MCF 10A (cell line): ENCODE data around the gene SPINT4. TPM values are rescaled to one million over a fixed set of nuclear protein-coding genes. Genes with fewer than 3 reads are reported as not detected.
A peak's percentile ranks its signal among the peaks of the same experiment; 100 is the strongest.

Source experiments
- BruUV-seq: library from RNA; stranded (reverse); fragments of 400-500 nt; replicated peaks from 2 replicates; lab custom pipeline; 2021; lab: Mats Ljungman, UMichigan
- CTCF ChIA-PET: fragments of 300-600 bp; sonication (Branson Sonifier 250); formaldehyde crosslinking; extraction: SDS; loops from one replicate; lab custom pipeline; 2021; ENCODE audit warnings: antibody characterized with exemption, inconsistent platforms; lab: Yijun Ruan, JAX
- POLR2A ChIA-PET: fragments of 300-600, 350-650 bp; sonication (Branson Sonifier 250); formaldehyde crosslinking; extraction: SDS; loops from one replicate; lab custom pipeline; 2020; ENCODE audit warnings: antibody characterized with exemption, inconsistent platforms; lab: Yijun Ruan, JAX
- DNase-seq: peaks from one replicate; pipeline ENCODE4 v3.0.0-alpha.2; 2018; ENCODE audit not compliant: unreplicated experiment
- H3K27ac Mint-ChIP-seq: one replicate; pipeline ENCODE4 v1.8.0; 2022; ENCODE audit warnings: mild to moderate bottlenecking, low read depth, mixed read lengths; ENCODE audit not compliant: unreplicated experiment
- H3K27me3 Mint-ChIP-seq: one replicate; pipeline ENCODE4 v1.8.0; 2022; ENCODE audit warnings: mixed read lengths; ENCODE audit not compliant: insufficient read depth, unreplicated experiment
- H3K36me3 Mint-ChIP-seq: one replicate; pipeline ENCODE4 v1.8.0; 2022; ENCODE audit warnings: mild to moderate bottlenecking, moderate library complexity, mixed read lengths; ENCODE audit not compliant: insufficient read depth, unreplicated experiment
- H3K4me1 Mint-ChIP-seq: one replicate; pipeline ENCODE4 v1.8.0; 2022; ENCODE audit warnings: mixed read lengths; ENCODE audit not compliant: insufficient read depth, unreplicated experiment
- H3K4me3 Mint-ChIP-seq: one replicate; pipeline ENCODE4 v1.8.0; 2022; ENCODE audit warnings: mild to moderate bottlenecking, moderate library complexity, mixed read lengths; ENCODE audit not compliant: unreplicated experiment
- H3K9me3 Mint-ChIP-seq: one replicate; pipeline ENCODE4 v1.8.0; 2022; ENCODE audit warnings: mixed read lengths; ENCODE audit not compliant: unreplicated experiment
- CTCF ChIP-seq: fragments of 200-600 bp; IDR thresholded peaks from one replicate; pipeline ENCODE4 v1.8.0; 2022; ENCODE audit warnings: antibody characterized with exemption, mild to moderate bottlenecking; ENCODE audit not compliant: unreplicated experiment
- intact Hi-C: fragments of 100-400 bp; cut with micrococcal nuclease; formaldehyde crosslinking; loops from 2 replicates; pipeline ENCODE4 v1.14.1; 2022
- total RNA-seq: library from RNA; stranded (reverse); gene quantifications from 2 replicates; pipeline ENCODE4 v1.2.3, GENCODE V29; 2022

Gene SPINT4
- total RNA-seq, 1 experiment from 2014 or later = not detected

GRCh38 chr20:45725134-45725533 is 3.0 kb downstream of the SPINT4 start:
- Mint-ChIP-seq H3K9me3 (no peaks in the 10 kb centered on the region), H3K27ac (no peak overlapping the region), H3K27me3 (peaks cover 58% of the 10 kb centered on the region), H3K36me3 (no peaks in the 10 kb centered on the region), H3K4me1 (no peaks in the 10 kb centered on the region), H3K4me3 (no peak overlapping the region)
- intact Hi-C loops = no loop called here
- ChIA-PET POLR2A (no interaction called here), CTCF (no interaction called here)
- BruUV-seq = no TSS peak
- DNase-seq = peak; percentile 36
- TF ChIP-seq CTCF = no peak

- H3K4me3 Mint-ChIP-seq = no peak overlapping the region
- no peak for TF ChIP-seq CTCF
- H3K27me3 Mint-ChIP-seq = peaks cover 67% of the 10 kb centered on the region
- H3K9me3 Mint-ChIP-seq = peaks cover 3% of the 10 kb centered on the region
- DNase-seq = no peak
- POLR2A ChIA-PET = interaction anchor here (0.6 to 0.7 kb wide), 2 partner anchors 11 to 203 kb away, joined by 3 read pairs; no protein-coding TSS in a partner anchor
- BruUV-seq = no TSS peak
- CTCF ChIA-PET = no interaction called here
- intact Hi-C loops = no loop called here
- H3K27ac Mint-ChIP-seq = no peak overlapping the region
- no peaks in the 10 kb centered on the region for H3K36me3 Mint-ChIP-seq
- H3K4me1 Mint-ChIP-seq = no peaks in the 10 kb centered on the region
Observed at GRCh38 chr20:45727044-45727443, 4.9 kb downstream of the SPINT4 start.

GRCh38 chr20:45732199-45732598 is 10.1 kb downstream of the SPINT4 start:
- TF ChIP-seq CTCF = no peak
- Mint-ChIP-seq H3K27ac (no peak overlapping the region), H3K36me3 (no peaks in the 10 kb centered on the region), H3K27me3 (peaks cover 32% of the 10 kb centered on the region), H3K9me3 (peaks cover 8% of the 10 kb centered on the region), H3K4me3 (no peak overlapping the region), H3K4me1 (no peaks in the 10 kb centered on the region)
- BruUV-seq = no TSS peak
- ChIA-PET CTCF (interaction anchor here (1.5 kb wide), 1 partner anchor 39 kb away, joined by 7 read pairs; no protein-coding TSS in a partner anchor), POLR2A (interaction anchor here (0.6 to 0.7 kb wide), 2 partner anchors 34 to 265 kb away, joined by 3 read pairs; no protein-coding TSS in a partner anchor)
- DNase-seq = no peak
- intact Hi-C loops = no loop called here

GRCh38 chr20:45735552-45735951 is 13.4 kb downstream of the SPINT4 start:
- ChIA-PET CTCF (interaction anchor here (0.8 kb wide), 1 partner anchor 106 kb away, joined by 4 read pairs; the partner anchor contains the start of gene WFDC10A), POLR2A (interaction anchor here (0.6 kb wide), 1 partner anchor 23 kb away, joined by 3 read pairs; no protein-coding TSS in a partner anchor)
- Mint-ChIP-seq H3K27me3 (peaks cover 35% of the 10 kb centered on the region), H3K36me3 (no peaks in the 10 kb centered on the region), H3K9me3 (peaks cover 8% of the 10 kb centered on the region), H3K4me3 (no peak overlapping the region), H3K4me1 (no peaks in the 10 kb centered on the region), H3K27ac (no peak overlapping the region)
- TF ChIP-seq CTCF = no peak
- no peak for DNase-seq
- intact Hi-C loops = no loop called here
- no TSS peak for BruUV-seq
